OCI-LY3 (cell line): ENCODE results near the gene MARCHF11.

Experiments
- H2AFZ ChIP-seq: fragments of 200-600, 300-600 bp; shearing (Covaris generic); 2 replicates; pipeline ENCODE4 v1.6.0; 2014; ENCODE audit warnings: antibody characterized with exemption, low read depth, low read length
- H3K27ac ChIP-seq: fragments of 200-600, 300-600 bp; sonication (generic); 2 replicates; pipeline ENCODE4 v1.5.1; 2014; ENCODE audit warnings: mild to moderate bottlenecking, low read length, moderate library complexity, mixed read lengths
- H3K27me3 ChIP-seq: fragments of 200-600, 300-600 bp; sonication (generic); 2 replicates; pipeline ENCODE4 v1.6.1; 2014; ENCODE audit warnings: low read depth, low read length, mixed read lengths
- H3K36me3 ChIP-seq: fragments of 200-600, 300-600 bp; sonication (generic); replicated peaks from 2 replicates; pipeline ENCODE3; 2014; ENCODE audit warnings: low read depth, low read length, mixed read lengths
- H3K4me1 ChIP-seq: fragments of 300-600, 200-600 bp; sonication (generic); 2 replicates; pipeline ENCODE4 v1.6.1; 2014; ENCODE audit warnings: low read length, mixed read lengths
- H3K4me2 ChIP-seq: fragments of 200-600, 300-600 bp; sonication (generic); 2 replicates; pipeline ENCODE4 v1.6.1; 2014; ENCODE audit warnings: low read length, mixed read lengths
- H3K4me3 ChIP-seq: fragments of 300-600, 200-600 bp; sonication (generic); 2 replicates; pipeline ENCODE4 v1.5.1; 2014; ENCODE audit warnings: antibody characterized with exemption, mild to moderate bottlenecking, low read length, moderate library complexity
- H3K79me2 ChIP-seq: fragments of 300-600, 200-600 bp; shearing (Covaris generic); 2 replicates; pipeline ENCODE4 v1.6.1; 2014; ENCODE audit warnings: mild to moderate bottlenecking, low read length, mixed read lengths
- H3K9ac ChIP-seq: fragments of 300-600, 200-600 bp; shearing (Covaris generic); 2 replicates; pipeline ENCODE4 v1.6.0; 2014; ENCODE audit warnings: mild to moderate bottlenecking, low read length, moderate library complexity
- H3K9me3 ChIP-seq: fragments of 200-600, 300-600 bp; shearing (Covaris generic); 2 replicates; pipeline ENCODE4 v1.6.1; 2014; ENCODE audit warnings: low read length, mixed read lengths; ENCODE audit not compliant: insufficient read depth
- H4K20me1 ChIP-seq: fragments of 200-600, 300-600 bp; sonication (generic); 2 replicates; pipeline ENCODE4 v1.6.1; 2016; ENCODE audit warnings: low read length, mixed read lengths; ENCODE audit not compliant: insufficient read depth
- EZH2phosphoT487 ChIP-seq: fragments of 200-600 bp; shearing (Covaris generic); IDR thresholded peaks from 2 replicates; pipeline ENCODE4 v1.6.1; 2018; ENCODE audit warnings: antibody characterized with exemption, mixed run types, low read depth
- TF ChIP-seq, protein P1 (sequence below): fragments of 200-600, 300-600 bp; sonication (generic); IDR thresholded peaks from 2 replicates; pipeline ENCODE4 v1.5.1; 2014; ENCODE audit warnings: antibody characterized with exemption, low read length, low read depth

The MARCHF11 gene, protein sequence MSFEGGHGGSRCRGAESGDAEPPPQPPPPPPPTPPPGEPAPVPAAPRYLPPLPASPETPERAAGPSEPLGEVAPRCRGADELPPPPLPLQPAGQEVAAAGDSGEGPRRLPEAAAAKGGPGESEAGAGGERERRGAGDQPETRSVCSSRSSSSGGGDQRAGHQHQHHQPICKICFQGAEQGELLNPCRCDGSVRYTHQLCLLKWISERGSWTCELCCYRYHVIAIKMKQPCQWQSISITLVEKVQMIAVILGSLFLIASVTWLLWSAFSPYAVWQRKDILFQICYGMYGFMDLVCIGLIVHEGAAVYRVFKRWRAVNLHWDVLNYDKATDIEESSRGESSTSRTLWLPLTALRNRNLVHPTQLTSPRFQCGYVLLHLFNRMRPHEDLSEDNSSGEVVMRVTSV

GRCh38 chr5:16179511-16179935 is at the start of gene MARCHF11:
Gene MARCHF11, minus strand, starts transcription at chr5:16179791. Its CDS starts 216 bp downstream, at chr5:16179575.
- H3K27ac ChIP-seq: no peak within 1 kb of the TSS
- H3K4me3 ChIP-seq: no peak within 1 kb of the TSS
- H3K27me3 ChIP-seq: no peaks in the 10 kb centered on the region
- H3K9me3 ChIP-seq: no peaks in the 10 kb centered on the region
- no peak for TF ChIP-seq EZH2phosphoT487
- TF ChIP-seq, protein P1, sequence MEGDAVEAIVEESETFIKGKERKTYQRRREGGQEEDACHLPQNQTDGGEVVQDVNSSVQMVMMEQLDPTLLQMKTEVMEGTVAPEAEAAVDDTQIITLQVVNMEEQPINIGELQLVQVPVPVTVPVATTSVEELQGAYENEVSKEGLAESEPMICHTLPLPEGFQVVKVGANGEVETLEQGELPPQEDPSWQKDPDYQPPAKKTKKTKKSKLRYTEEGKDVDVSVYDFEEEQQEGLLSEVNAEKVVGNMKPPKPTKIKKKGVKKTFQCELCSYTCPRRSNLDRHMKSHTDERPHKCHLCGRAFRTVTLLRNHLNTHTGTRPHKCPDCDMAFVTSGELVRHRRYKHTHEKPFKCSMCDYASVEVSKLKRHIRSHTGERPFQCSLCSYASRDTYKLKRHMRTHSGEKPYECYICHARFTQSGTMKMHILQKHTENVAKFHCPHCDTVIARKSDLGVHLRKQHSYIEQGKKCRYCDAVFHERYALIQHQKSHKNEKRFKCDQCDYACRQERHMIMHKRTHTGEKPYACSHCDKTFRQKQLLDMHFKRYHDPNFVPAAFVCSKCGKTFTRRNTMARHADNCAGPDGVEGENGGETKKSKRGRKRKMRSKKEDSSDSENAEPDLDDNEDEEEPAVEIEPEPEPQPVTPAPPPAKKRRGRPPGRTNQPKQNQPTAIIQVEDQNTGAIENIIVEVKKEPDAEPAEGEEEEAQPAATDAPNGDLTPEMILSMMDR: no peak
- H3K4me1 ChIP-seq: no peaks in the 10 kb centered on the region
- H4K20me1 ChIP-seq: no peaks in the 10 kb centered on the region
- H3K9ac ChIP-seq: no peak within 1 kb of the TSS
- no peaks in the 10 kb centered on the region for H3K79me2 ChIP-seq
- no peaks in the 10 kb centered on the region for H3K36me3 ChIP-seq
- H2AFZ ChIP-seq: no peak within 1 kb of the TSS
- no peak within 1 kb of the TSS for H3K4me2 ChIP-seq

DNA sequence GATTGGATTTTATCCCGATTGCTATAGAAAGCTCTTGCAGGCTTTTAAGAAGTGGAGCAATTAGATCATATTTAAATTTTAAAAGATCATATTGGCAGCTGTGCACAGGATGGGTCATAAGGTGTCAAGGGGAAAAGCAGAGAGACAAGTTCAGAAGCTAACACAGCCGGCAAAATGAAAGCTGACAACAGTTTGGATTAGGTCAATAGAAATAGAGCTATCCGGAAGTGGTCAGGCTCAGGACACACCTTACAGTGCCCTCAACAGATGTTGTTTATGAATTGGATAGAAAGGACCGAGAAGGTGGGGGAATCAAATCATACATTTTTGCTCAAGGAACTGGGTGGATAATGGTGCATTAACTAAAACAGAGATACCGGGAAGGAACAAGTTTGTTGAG is 46.3 kb upstream of the MARCHF11 start:
- Histone ChIP-seq H3K36me3 (no peaks in the 10 kb centered on the region), H3K27me3 (no peaks in the 10 kb centered on the region), H2AFZ (no peak overlapping the region), H3K4me2 (no peak overlapping the region), H4K20me1 (no peaks in the 10 kb centered on the region), H3K9ac (no peak overlapping the region), H3K79me2 (no peaks in the 10 kb centered on the region), H3K4me1 (no peaks in the 10 kb centered on the region), H3K27ac (no peak overlapping the region), H3K9me3 (no peaks in the 10 kb centered on the region), H3K4me3 (no peak overlapping the region)
- TF ChIP-seq, protein P1: no peak
- no peak for TF ChIP-seq EZH2phosphoT487

DNA sequence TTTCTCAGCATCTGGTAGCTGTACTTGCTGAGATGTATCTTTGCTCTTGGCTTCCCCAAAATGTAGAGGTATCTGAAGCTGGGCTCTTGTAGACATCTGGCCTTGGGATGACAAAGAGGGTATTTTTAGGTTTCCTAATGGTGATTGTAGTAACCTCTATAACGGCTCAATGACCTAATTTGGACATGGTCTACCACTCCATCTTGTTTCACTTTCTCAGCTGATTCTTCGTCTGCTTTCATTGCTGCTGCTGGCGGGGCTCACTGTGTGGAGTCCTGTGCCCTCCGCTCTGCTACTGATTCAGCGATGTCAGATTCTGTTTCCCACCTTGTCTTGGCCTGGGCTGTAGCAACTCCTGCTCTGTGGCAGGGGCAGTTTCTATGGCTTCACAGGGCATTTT is 12.7 kb upstream of the MARCHF11 start:
- H3K27me3 ChIP-seq: no peaks in the 10 kb centered on the region
- no peak overlapping the region for H2AFZ ChIP-seq
- no peak overlapping the region for H3K9ac ChIP-seq
- no peaks in the 10 kb centered on the region for H4K20me1 ChIP-seq
- H3K4me3 ChIP-seq: no peak overlapping the region
- H3K36me3 ChIP-seq: no peaks in the 10 kb centered on the region
- no peak overlapping the region for H3K27ac ChIP-seq
- no peaks in the 10 kb centered on the region for H3K4me1 ChIP-seq
- H3K4me2 ChIP-seq: no peak overlapping the region
- H3K9me3 ChIP-seq: no peaks in the 10 kb centered on the region
- no peaks in the 10 kb centered on the region for H3K79me2 ChIP-seq
- no peak for TF ChIP-seq EZH2phosphoT487
- TF ChIP-seq, protein P1: no peak

- no peak overlapping the region for H2AFZ ChIP-seq
- H3K9ac ChIP-seq: no peak overlapping the region
- H3K4me2 ChIP-seq: no peak overlapping the region
- H3K27ac ChIP-seq: no peak overlapping the region
- TF ChIP-seq, protein P1: no peak
- no peak for TF ChIP-seq EZH2phosphoT487
- no peaks in the 10 kb centered on the region for H3K27me3 ChIP-seq
- H3K36me3 ChIP-seq: no peaks in the 10 kb centered on the region
- H3K4me1 ChIP-seq: no peaks in the 10 kb centered on the region
- H4K20me1 ChIP-seq: no peaks in the 10 kb centered on the region
- H3K4me3 ChIP-seq: no peak overlapping the region
- no peaks in the 10 kb centered on the region for H3K9me3 ChIP-seq
- no peaks in the 10 kb centered on the region for H3K79me2 ChIP-seq
Observed at GRCh38 chr5:16180789-16181082, 1.1 kb upstream of the MARCHF11 start.
